ENCODE results near the gene ADCK1.
A peak's percentile ranks its signal among the peaks of the same experiment; 100 is the strongest.
"Not testable (repeated sequence)": the region's sequence is repeated elsewhere in the genome, so short reads cannot be mapped to it uniquely, and the experiment has no call there.

The ADCK1 gene

DNA sequence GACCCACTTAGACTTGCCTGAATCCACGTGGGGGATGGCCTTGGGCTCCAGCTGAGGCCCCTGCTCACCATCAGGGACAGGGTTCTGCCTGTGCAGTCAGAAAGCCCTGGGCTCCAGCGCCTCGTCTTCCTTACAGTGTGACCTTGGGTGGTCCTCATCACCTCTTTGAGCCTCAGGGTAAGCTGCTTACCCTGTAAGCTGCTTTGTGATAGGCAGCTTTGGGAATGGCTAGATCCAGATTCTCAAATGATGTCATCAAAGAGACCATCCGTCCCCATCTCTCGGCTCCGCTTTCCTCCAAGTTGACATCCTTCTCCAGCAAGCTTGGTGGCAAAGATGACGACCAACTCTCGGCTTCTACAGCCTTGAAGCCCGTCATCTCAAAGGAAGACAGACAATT lies 127.0 kb downstream of the ADCK1 start:
- Histone ChIP-seq H3K27me3 (ENCODE audit: low read depth) (no peaks in the 10 kb centered on the region), H3K4me1 (no peaks in the 10 kb centered on the region), H3K9me3 (no peaks in the 10 kb centered on the region), H3K36me3 (replicated peaks) (no peaks in the 10 kb centered on the region), H3K4me3 (no peak overlapping the region)
- in situ Hi-C loops (cut with MboI; ENCODE audit: low sequenced_read_pairs): no loop called here
- no peak for DNase-seq (ENCODE audit: low spot score in 2 of 2)

DNA sequence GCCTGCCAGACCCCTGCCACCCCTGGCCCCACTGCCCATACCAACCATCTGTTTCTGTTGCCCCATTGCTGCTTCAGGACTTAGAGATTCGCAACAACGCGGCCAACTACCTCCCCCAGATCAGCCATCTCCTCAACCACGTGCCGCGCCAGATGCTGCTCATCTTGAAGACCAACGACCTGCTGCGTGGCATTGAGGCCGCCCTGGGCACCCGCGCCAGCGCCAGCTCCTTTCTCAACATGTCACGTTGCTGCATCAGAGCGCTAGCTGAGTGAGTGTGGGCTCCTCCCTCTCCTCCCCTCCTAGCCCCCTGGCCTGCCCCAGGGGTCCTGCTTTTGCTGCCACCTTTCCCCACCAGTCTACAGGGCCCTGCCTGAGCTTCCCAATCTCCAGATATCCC lies 131.5 kb downstream of the ADCK1 start:
- in situ Hi-C loops (cut with MboI; ENCODE audit: low sequenced_read_pairs): no loop called here
- Histone ChIP-seq H3K9me3 (no peaks in the 10 kb centered on the region), H3K36me3 (replicated peaks) (peaks cover 3% of the 10 kb centered on the region; the same call in 1 of the 2 replicates), H3K27me3 (ENCODE audit: low read depth) (no peaks in the 10 kb centered on the region), H3K4me3 (no peak overlapping the region), H3K4me1 (no peaks in the 10 kb centered on the region)
- no peak for DNase-seq (ENCODE audit: low spot score in 2 of 2)

DNA sequence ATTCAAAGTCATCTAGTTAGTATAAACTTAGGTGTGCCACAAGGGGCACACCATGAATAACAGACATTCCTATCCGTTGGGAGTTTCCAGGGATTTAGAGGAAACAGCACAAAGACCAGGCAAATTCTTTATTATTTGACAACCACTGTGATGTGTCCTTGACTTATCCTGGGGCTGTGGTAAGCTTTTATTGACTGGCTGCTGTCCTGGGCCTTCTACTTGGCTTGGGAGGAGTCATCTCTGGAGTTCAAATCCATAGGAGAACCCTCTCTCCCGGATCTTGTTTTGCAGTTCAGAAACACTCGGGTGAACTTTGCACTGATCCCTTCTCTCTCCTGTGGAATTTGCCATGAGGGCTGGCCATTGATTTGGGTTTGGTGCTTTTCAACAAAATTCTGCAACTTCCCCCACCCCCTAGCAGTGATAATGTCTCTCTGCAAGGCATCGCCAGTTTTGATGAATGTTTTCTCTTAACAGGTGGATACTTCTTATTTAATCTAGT lies 136.3 kb downstream of the ADCK1 start:
- no peaks in the 10 kb centered on the region for H3K27me3 ChIP-seq (ENCODE audit: low read depth)
- H3K36me3 ChIP-seq (replicated peaks): peaks cover 3% of the 10 kb centered on the region; the same call in 1 of the 2 replicates
- no peaks in the 10 kb centered on the region for H3K4me1 ChIP-seq
- no peak overlapping the region for H3K4me3 ChIP-seq
- in situ Hi-C loops (cut with MboI; ENCODE audit: low sequenced_read_pairs): no loop called here
- H3K9me3 ChIP-seq: no peaks in the 10 kb centered on the region
- no peak for DNase-seq (ENCODE audit: low spot score in 2 of 2)

DNA sequence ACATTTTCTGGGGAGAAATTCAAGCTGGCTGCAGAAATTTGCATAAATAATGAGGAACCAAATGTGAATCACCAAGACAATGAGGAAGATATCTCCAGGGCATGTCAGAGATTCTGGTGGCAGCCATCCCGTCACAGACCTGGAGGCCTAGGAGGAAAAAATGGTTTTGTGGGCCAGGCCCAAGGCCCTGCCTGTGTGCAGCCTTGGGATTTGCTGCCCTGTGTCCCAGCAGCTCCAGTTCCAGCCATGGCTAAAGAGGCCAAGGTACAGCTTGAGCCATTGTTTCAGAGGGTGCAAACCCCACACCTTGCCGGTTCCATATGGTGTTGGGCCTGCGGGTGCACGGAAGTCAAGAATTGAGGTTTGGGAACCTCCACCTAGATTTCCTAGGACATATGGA lies 147.5 kb downstream of the ADCK1 start:
- Histone ChIP-seq H3K27me3 (ENCODE audit: low read depth) (no peaks in the 10 kb centered on the region), H3K36me3 (replicated peaks) (no peaks in the 10 kb centered on the region), H3K4me3 (no peak overlapping the region), H3K9me3 (no peaks in the 10 kb centered on the region), H3K4me1 (no peaks in the 10 kb centered on the region)
- in situ Hi-C loops (cut with MboI; ENCODE audit: low sequenced_read_pairs): no loop called here
- DNase-seq (ENCODE audit: low spot score in 2 of 2): no peak

DNA sequence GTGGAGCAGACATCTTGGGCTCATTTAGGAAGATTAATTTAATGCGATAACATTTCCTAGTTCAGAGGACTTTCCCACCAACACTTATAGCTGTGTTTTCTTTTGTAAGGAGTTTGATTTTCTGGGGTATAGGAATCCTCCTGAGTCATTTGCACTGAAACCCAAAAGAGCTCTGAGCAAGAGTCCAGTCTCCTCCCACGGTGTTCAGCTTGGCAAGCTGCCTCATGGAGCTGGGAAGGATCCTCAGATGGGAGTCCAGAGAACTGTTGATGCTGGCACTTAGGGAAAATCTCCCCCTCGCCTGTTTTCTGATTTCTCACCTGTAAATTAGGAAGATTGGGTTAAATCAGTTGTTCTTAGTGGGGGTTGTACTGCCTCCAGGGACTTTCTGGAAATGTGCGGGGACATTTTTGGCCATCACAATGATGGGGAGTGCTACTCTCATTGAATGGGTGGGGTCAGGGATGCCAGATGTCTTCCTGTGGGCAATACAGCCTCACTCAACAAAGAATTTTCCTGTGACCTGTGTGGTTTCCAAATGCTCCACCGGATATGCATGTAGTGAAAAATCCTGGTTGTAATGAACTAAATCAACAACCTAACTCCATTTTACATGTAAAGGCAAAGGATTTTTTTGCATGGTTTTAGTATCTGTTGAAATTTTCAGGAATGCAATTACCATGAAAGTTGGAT lies 150.6 kb downstream of the ADCK1 start:
- DNase-seq (ENCODE audit: low spot score in 2 of 2): no peak

DNA sequence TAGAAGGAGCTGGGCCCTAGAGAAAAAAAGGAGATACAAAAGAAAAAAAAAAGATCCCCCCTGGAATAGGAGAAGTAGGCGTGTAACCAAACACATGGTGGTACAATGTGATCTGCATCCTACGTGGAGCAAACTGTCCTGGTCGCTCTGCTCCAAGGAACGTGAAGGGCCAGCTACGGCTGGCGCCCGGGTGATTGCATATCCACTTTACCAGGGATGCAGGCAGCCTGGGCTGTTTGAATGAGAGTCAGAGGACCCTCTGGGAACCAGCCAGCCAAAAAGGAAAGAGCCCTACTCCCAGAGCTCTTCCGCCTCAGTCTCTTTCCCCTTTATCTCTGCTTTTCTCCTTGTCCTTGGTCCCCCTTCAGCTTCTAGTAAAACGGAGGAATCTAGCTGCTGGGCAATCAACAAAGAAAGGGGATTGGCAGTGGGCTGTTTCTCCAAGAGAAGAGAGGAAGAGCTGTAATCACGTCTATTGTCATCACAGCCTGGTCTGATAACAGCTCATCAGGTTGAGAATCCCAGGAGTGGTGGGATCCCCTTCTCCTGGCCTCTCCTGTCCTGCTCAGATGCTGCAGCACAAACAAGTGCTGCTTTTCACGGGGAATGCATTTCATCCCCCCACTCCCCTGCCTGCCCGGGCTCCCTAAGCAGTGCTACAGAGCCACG lies 156.0 kb downstream of the ADCK1 start:
- Histone ChIP-seq H3K9me3 (no peaks in the 10 kb centered on the region), H3K36me3 (replicated peaks) (no peaks in the 10 kb centered on the region), H3K27me3 (ENCODE audit: low read depth) (no peaks in the 10 kb centered on the region), H3K4me3 (no peak overlapping the region), H3K4me1 (no peaks in the 10 kb centered on the region)
- in situ Hi-C loops (cut with MboI; ENCODE audit: low sequenced_read_pairs): no loop called here
- DNase-seq (ENCODE audit: low spot score in 2 of 2): no peak

More for the DNA sequence above, 150.6 kb downstream of the ADCK1 start:
- no peak overlapping the region for H3K4me3 ChIP-seq
- no peaks in the 10 kb centered on the region for H3K4me1 ChIP-seq
- no peaks in the 10 kb centered on the region for H3K27me3 ChIP-seq (ENCODE audit: low read depth)
- in situ Hi-C loops (cut with MboI; ENCODE audit: low sequenced_read_pairs): no loop called here
- H3K36me3 ChIP-seq (replicated peaks): no peaks in the 10 kb centered on the region
- no peaks in the 10 kb centered on the region for H3K9me3 ChIP-seq

DNA sequence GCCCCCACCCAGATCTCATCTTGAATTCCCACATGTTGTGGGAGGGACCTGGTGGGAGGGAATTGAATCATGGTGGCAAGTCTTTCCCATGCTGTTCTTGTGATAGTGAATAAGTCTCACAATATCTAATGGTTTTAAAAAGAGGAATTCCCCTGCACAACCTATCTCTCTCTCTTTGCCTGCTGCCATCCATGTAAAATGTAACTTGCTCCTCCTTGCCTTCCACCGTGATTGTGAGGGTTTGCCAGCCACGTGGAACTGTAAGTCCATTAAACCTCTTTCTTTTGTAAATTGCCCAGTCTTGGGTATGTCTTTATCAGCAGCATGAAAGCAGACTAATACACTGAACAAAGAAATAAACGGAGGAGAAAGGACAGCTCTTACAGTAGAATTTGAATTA lies 159.8 kb downstream of the ADCK1 start:
- H3K4me1 ChIP-seq; in situ Hi-C loops (cut with MboI; ENCODE audit: low sequenced_read_pairs); H3K4me3 ChIP-seq; H3K27me3 ChIP-seq (ENCODE audit: low read depth); DNase-seq (ENCODE audit: low spot score in 2 of 2); H3K36me3 ChIP-seq (replicated peaks); H3K9me3 ChIP-seq: not testable (repeated sequence)

DNA sequence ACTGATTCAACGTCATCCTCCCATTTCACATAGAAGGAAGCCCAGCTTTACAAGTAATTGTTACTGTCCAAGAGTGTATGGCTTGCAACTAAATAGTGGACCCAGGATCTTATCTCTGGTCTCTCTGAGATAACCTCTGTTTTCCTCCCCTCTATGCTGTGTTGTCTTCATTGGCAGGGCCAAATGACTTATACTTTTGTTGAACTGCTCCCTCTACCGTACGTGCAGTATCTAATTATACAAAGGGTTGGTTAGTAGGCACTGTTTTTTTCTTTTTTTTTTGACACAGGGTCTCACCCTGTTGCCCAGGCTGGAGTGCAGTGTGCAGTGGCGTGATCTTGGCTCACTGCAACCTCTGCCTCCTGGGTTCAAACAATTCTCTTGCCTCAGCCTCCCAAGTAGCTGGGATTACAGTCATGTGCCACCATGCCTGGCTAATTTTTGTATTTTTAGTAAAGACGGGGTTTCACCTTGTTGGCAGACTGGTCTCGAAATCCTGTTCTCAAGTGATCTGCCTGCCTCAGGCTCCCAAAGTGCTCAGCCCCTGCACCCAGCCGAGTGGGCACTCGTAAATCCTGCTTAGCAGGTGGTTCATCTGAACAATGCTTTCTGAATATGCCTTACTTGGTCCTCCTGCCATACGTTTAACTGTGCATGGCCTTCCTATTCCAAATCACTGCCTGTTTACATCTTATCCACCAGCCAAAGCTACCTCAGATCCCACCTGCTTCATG lies 162.1 kb downstream of the ADCK1 start:
- Histone ChIP-seq H3K27me3 (ENCODE audit: low read depth) (no peaks in the 10 kb centered on the region), H3K36me3 (replicated peaks) (no peaks in the 10 kb centered on the region), H3K9me3 (no peaks in the 10 kb centered on the region), H3K4me1 (no peaks in the 10 kb centered on the region), H3K4me3 (no peak overlapping the region)
- DNase-seq (ENCODE audit: low spot score in 2 of 2): no peak
- in situ Hi-C loops (cut with MboI; ENCODE audit: low sequenced_read_pairs): no loop called here

DNA sequence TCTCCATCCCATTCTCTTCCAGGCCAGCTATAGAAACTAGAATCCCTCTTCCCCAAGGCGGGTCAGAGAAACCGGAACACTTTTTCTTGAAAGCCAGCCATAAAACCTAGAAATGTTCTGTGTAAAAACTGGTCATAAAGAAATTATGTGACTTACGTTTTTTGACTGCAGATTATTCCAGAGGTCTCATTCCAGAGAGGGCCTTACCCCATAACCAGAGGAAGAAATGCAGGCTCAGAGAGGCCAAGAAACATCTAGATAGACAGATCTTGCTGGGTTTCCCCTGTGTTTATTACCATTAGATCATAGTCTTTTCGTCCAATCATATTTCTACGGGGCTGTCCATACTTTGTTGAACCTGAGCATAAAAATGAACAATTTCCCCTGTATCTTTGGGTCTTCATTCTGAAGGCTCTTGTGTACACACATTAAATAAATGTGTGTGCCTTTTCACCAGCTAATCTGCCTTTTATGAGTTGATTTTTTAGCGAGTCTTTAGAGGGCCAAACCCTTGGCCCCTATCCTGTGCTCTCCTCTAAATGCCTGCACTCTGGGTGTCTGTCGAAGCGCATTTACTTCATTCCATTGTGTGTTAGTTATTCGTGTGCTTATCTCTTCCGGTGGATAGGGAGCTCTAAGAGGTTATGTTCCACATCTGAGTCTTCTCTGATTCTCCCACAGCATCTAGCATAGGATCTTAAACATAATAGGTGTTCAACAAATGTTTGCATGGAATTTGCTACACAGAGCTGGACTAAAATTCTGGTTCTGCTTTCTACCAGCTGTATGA lies 163.0 kb downstream of the ADCK1 start:
- no peaks in the 10 kb centered on the region for H3K4me1 ChIP-seq
- H3K9me3 ChIP-seq: no peaks in the 10 kb centered on the region
- no peaks in the 10 kb centered on the region for H3K36me3 ChIP-seq (replicated peaks)
- no peaks in the 10 kb centered on the region for H3K27me3 ChIP-seq (ENCODE audit: low read depth)
- DNase-seq (ENCODE audit: low spot score in 2 of 2): no peak
- in situ Hi-C loops (cut with MboI; ENCODE audit: low sequenced_read_pairs): no loop called here
- H3K4me3 ChIP-seq: no peak overlapping the region

DNA sequence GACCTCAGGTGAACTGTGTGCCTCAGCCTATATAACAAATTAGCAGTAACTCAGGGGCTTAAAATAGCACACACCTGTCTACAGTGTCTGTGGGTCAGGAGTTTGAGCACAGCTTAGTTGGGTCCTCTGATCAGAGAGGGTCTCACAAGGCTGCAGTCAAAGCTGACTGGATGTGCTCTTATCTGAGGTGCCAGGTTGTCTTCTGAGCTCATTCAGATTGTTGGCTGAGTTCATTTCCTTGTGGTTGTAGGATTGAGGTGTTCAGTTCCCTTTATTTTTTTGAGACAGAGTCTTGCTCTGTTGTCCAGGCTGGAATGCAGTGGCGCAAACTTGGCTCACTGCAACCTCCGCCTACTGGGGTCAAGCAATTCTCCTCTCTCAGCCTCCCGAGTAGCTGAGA lies 164.7 kb downstream of the ADCK1 start:
- in situ Hi-C loops (cut with MboI; ENCODE audit: low sequenced_read_pairs): no loop called here
- no peak for DNase-seq (ENCODE audit: low spot score in 2 of 2)
- Histone ChIP-seq H3K36me3 (replicated peaks) (no peaks in the 10 kb centered on the region), H3K9me3 (no peaks in the 10 kb centered on the region), H3K4me1 (no peaks in the 10 kb centered on the region), H3K4me3 (no peak overlapping the region), H3K27me3 (ENCODE audit: low read depth) (no peaks in the 10 kb centered on the region; the same call in 1 of the 2 replicates)

DNA sequence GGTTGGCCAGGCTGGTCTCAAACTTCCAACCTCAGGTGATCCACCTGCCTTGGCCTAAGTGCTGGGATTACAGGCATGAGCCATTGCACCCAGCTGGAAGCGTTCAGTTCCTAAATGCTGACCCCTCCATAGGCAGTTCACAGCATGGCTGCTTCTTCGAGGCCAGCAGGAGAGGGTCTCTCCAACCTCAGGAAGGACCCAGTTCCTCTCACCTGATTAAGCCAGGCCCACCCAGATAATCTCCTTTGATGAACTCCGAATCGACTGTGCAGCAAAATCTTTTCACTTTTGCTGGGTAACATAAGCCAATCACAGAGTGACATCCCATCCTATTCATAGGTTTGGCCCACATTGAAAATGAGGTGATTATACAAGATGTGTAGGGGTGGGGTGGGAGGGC lies 165.1 kb downstream of the ADCK1 start:
- DNase-seq (ENCODE audit: low spot score in 2 of 2): no peak
- no peaks in the 10 kb centered on the region for H3K9me3 ChIP-seq
- no peaks in the 10 kb centered on the region for H3K36me3 ChIP-seq (replicated peaks)
- in situ Hi-C loops (cut with MboI; ENCODE audit: low sequenced_read_pairs): no loop called here
- no peaks in the 10 kb centered on the region; the same call in 1 of the 2 replicates for H3K27me3 ChIP-seq (ENCODE audit: low read depth)
- H3K4me3 ChIP-seq: no peak overlapping the region
- H3K4me1 ChIP-seq: no peaks in the 10 kb centered on the region

DNA sequence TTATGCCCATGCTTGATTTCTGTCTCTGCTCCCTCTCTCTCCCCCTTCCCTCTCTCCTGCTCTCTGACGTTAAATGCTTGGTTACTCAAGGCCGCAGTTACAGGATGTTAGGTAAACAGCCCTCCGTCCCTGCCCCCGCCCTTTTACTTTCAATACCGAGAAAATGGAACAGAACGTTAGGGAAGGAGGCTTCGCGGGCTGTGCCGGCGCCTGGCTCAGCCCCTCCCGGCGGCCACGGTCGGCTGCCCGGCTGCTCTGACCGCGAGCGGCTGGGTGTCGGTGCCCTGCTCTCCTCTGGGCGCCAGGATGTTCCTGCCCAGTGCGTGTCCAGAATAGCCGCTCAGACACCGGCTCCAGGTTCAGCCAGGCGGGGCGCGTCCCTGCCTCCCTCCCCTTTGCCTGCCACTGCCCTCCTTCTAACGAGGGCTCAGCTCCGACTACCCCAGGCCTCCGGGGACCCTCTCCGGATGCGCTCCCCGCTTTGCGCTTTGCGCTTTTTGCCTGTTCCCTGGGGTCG lies 166.1 kb downstream of the ADCK1 start:
- Histone ChIP-seq H3K27me3 (ENCODE audit: low read depth) (no peaks in the 10 kb centered on the region; the same call in 1 of the 2 replicates), H3K9me3 (no peaks in the 10 kb centered on the region), H3K4me3 (no peak overlapping the region), H3K36me3 (replicated peaks) (no peaks in the 10 kb centered on the region), H3K4me1 (no peaks in the 10 kb centered on the region)
- DNase-seq (ENCODE audit: low spot score in 2 of 2): peak in 1 of 2 experiments; percentile 29
- in situ Hi-C loops (cut with MboI; ENCODE audit: low sequenced_read_pairs): no loop called here

DNA sequence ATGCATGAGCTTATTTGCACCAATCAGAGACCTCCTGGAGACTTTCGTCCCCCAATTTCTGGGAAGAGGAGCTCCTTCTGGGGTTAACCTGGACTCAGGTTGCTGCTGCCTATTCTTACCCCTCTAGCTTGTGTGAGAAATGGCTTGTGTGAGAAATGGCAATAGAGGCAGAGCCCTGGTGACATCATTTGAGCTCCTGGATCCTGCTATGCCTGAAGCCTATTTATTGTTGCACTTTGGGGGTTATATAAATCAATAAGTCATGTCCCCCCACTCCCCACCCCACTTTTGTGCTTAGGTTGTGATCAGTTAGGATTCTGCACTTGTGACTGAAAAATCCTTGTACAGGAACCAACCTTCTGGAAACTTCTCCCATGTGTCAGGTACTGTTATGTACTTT lies 167.2 kb downstream of the ADCK1 start:
- in situ Hi-C loops (cut with MboI; ENCODE audit: low sequenced_read_pairs): no loop called here
- Histone ChIP-seq H3K36me3 (replicated peaks) (no peaks in the 10 kb centered on the region), H3K4me1 (no peaks in the 10 kb centered on the region), H3K27me3 (ENCODE audit: low read depth) (no peaks in the 10 kb centered on the region; the same call in 1 of the 2 replicates), H3K9me3 (no peaks in the 10 kb centered on the region), H3K4me3 (no peak overlapping the region)
- no peak for DNase-seq (ENCODE audit: low spot score in 2 of 2)
